GM18520 (cell line): ENCODE data around the gene CAVIN1.
"Not testable (repeated sequence)": the region's sequence is repeated elsewhere in the genome, so short reads cannot be mapped to it uniquely, and the experiment has no call there.

Experiments
- ATAC-seq: cut with Tn5 transposase; IDR thresholded peaks from one replicate; pipeline ENCODE4 v1.9.1; 2021; ENCODE audit not compliant: unreplicated experiment

CAVIN1 gene

GRCh38 chr17:42378959-42379594 is 44.0 kb downstream of the CAVIN1 start:
- ATAC-seq: no peak

DNA sequence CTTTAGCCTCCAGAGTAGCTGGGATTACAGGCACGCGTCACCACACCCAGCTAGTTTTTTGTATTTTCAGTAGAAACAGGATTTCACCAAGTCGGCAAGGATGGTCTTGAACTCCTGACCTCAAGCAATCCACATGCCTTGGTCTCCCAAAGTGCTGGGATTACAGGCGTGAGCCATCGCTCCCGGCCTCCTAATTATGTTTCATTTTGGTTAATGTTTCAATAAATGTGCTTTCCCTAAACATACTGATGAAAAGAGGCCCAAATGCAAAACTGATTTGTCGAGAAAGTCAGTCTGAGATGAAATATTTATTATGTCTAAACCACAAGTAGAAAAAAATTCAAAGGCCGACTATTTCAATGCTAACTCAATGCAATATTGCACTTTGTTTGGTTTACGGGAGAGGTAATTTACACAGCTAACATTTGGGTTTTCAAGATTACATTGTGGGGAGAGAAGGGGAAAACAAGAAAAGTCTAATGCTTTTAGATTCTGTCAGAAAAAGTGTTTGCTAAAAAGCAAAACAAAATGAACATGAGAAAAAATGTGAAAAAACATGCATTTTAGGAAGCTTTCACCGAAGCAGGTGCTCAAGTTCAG is 44.6 kb downstream of the CAVIN1 start:
- ATAC-seq: no peak

DNA sequence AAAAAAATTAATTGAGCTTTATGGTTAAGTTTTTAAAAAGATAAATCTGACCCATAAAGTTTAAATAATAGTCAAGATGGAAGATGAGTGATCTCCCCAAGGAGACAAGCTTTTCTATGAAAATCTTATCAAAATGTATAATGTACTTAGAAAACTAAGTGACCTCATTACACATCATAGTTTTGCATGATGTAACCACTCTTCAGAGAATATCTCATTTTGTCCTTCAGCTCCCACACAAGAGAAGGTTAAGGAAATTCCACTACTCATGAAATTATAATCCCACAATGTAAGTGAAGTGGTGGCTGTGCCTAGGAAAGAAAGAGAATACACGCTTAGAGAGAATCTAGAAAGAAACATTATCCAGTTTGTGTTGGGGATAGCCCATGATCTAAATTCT is 49.2 kb downstream of the CAVIN1 start:
- ATAC-seq: no peak

DNA sequence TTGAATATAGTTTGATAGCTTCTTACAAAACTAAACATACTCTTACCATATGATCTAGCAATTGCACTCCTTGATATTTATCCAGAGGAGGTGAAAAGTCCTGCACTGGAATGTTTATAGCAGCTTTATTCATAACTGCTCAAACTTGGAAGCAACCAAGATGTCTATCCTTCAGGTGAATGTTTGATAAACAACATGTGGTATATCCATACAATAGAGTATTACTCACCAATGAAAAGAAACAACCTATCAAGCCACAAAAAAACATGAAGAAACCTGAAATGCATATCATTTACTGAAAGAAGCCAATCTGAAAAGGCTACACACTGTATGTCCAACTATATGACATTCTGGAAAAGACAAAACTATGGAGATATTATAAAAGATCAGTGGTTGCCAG is 50.9 kb downstream of the CAVIN1 start:
- ATAC-seq: no peak

- ATAC-seq: not testable (repeated sequence)
These were observed 54.1 kb downstream of the CAVIN1 start for GRCh38 chr17:42368797-42369561.

- ATAC-seq: not testable (repeated sequence)
These were observed 54.7 kb downstream of the CAVIN1 start for GRCh38 chr17:42368310-42368709.

- not testable (repeated sequence) for ATAC-seq
These were observed 56.7 kb downstream of the CAVIN1 start for GRCh38 chr17:42366176-42367023.

DNA sequence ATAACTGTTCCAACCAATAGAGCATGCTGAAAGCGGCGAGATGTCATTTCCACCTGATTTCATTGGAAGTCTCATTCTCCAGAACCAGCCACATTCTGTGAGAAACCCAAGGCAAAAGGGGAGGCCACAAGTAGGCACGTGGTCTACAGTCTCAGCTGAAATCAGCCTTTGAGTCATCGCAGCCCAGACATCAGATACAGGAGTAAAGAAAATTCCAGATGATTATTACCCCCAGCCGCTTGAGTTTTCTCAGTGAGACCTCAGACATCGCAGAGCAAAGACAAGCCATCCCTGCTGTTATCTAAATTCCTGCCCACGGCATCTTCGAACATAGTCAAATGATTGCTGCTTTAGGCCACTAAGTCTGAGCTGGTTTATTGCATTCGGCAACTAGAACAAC is 57.9 kb downstream of the CAVIN1 start:
- ATAC-seq: no peak

DNA sequence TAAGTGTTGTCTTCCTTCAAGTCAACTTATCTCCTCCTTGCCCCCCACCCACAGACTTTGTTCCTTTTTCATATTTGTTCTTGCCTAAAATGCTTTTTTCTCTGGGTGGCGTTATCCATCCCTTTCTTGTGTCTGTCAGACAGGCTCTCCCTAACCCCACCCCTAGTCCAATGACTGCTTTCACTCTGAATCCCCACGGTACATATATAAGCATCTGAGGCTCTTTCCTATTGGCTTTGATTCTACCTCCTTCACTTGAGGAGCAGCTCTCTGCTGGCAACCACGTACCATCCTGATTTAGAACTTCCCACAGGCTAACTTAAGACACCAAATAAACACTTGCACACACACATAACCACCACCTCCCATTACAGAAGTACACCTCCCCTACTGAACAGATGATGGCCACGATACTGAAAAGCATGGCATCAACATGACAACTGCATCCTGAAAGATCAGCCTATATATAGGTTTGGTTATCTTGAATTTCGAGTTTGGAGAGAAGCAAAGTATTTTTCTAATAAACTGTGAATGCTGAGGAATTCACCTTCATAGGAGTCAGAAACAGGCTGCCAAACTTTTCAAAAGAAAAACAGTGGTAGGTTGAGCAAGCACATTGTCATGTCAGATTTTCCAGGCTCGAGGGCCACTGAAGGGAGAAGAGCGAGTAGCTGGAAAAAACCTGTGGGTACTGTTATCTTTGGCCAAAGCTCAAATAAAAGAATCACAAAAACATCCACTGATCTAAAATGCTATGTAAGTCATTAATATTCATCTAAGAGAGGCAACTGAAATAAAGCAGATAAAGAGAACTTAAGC is 59.1 kb downstream of the CAVIN1 start:
- ATAC-seq: no peak

GRCh38 chr17:42363231-42363630 is 59.8 kb downstream of the CAVIN1 start:
- no peak for ATAC-seq

- no peak for ATAC-seq
These were observed 60.7 kb downstream of the CAVIN1 start for GRCh38 chr17:42362245-42362961.

DNA sequence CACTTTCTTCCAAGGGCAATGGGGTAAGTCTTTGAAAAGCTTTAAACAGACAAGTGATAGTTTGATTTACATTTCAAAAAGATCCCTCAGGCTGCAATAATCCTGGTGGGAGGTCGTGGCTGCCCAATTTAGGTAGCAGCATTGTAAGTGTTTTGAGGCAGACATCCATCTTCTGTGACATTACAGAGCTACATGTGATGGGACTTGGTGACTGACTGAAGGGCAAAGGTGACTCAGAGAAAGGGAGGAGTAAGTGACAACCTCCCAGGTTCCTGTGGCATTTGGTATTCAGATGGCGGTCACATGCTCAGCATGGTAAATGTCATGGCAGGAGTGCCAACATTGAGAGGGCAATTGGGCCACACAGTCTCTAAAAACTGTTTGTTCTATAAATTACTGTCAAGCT is 61.3 kb downstream of the CAVIN1 start:
- ATAC-seq: no peak

DNA sequence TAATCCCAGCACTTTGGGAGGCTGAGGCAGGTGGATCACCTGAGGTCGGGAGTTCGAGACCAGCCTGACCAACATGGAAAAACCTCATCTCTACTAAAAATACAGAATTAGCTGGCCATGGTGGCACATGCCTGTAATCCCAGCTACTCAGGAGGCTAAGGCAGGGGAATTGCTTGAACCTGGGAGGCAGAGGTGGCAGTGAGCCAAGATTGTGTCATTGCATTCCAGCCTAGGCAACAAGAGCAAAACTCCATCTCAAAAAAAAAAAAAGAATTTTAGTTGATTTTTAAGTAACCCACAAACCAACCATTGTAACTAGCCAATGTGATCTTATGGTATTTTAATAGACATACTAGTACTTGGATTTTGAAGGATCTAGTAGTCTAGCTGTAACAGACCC is 62.7 kb downstream of the CAVIN1 start:
- not testable (repeated sequence) for ATAC-seq

DNA sequence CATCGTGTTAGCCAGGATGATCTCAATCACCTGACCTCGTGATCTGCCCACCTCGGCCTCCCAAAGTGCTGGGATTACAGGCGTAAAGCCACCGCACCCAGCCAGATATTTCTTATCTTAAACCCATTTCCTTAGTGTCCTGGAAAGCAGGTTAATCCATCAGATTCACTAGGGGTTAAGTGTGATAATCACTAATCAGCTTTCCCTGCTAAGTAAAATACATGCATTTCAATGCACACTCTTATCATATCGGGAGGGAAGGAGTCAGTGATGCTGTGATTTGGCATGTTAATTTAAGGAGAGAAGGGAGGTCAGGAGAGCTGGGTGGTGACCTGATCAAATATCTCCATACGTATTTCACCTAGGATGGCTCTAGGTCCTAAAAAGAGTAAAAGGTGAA is 63.9 kb downstream of the CAVIN1 start:
- ATAC-seq: no peak

- no peak for ATAC-seq
These were observed 64.6 kb downstream of the CAVIN1 start for GRCh38 chr17:42358434-42358833.

DNA sequence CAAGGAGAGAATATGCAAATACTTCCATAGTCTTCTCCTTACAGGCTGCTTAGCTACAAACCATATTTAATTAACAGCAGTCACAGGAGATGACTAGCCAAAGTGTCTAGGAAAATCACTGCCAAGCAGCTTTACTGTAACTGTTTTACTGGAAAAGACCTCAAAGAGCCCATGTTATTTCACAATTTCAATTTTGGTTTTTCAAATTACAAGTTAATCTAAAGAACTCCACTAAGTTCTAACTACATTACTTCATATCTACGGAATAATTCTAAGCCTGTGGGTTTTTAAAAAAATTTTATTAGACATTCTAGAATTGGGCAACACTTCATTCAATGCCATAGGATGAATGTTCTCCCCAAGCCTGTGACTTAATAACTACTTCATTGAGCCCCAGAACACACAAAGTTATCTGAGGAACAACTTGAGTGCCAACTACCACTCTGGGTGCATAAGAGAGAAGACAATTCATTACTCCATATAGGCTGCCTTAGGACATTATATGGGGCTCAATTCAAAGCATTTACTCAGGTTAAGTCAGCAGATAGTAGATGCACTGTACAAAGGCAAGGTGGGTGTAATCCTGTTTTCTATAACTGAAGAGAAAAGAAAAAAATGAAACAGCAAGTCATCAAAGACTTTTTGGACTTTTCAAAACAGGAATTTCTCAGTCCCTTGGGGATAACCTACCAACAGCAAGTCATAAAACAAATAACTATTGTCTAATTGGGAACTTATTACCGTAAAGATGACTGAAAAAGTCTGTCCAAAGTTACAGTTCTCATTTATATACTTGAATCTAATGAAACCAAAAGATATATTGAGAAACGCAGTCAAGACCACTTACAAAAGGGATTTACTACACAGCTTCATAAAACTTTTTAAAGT is 67.9 kb downstream of the CAVIN1 start:
- ATAC-seq: no peak
